GM18519 (cell line): Measurements from ENCODE around the gene RPL36AL.
"Not testable (repeated sequence)": the region's sequence is repeated elsewhere in the genome, so short reads cannot be mapped to it uniquely, and the experiment has no call there.

ENCODE experiments used
- ATAC-seq: cut with Tn5 transposase; IDR thresholded peaks from one replicate; pipeline ENCODE4 v1.9.1; 2021; ENCODE audit warnings: mild to moderate bottlenecking, moderate library complexity; ENCODE audit not compliant: unreplicated experiment, low FRiP score

RPL36AL gene

DNA sequence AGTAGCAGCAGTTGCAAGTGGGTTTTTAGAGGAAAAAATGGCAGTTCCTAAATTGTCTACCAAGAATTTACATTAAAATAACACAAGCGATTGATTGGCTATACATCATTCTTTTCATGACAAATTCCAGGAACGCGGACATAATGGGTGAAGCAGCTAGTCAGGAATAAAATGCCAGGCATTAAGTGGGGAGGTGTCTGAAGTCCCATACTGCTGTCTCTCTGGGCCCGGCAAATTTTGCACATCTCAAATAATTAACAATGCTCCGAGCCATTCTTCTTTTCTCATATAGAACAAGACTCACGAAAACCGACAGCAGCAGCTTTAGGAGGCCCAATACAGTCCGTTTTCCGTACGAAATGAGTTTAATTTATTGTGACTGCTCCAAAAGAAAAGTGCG lies 696 bp downstream of the RPL36AL start:
- ATAC-seq = no peak

DNA sequence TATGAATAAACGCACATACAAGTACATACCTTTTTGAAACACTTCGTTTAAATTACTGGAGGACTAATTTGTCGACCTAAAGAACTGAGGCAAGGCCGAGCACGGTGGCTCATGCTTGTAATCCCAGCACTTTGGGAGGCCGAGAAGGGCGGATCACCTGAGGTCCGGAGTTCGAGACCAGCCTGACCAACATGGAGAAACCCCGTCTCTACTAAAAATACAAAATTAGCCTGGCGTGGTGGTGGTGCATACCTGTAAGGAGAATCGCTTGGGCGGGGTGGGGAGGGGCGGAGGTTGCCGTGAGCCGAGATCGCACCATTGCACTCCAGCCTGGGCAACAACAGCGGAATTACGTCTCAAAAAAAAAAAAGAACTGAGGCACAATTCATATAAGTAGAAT lies 1.2 kb downstream of the RPL36AL start:
- ATAC-seq = not testable (repeated sequence)

DNA sequence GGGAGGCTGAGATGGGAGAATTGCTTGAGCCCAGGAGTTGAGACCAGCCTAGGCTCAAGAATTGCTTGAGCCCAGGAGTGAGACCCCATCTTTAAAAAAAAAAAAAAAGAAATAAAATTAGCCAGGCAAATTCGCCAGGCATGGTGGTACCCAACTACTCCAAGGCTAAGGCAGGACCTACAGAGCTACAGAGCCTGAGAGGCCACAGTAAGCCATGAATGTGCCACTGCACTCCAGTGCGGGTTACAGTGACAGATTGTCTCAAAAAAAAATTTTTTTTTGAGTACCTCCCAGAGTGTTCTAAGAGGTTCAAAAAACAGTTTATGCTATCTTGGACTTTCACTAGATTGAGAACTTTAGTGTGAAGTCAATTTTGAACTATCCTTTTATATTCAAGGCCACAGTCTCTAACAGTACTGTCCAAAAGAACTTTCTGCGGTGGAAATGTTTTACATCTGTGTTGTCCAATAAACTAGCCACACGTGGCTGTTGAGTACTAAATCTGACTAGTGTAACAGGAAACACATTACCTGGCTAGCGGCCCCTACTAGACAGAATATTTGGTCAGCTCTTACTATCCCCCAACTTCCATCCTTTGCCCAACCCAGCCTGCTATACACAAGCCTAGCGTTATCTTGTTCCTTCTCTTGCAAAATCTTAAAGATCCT lies 2.4 kb downstream of the RPL36AL start:
- ATAC-seq = no peak

DNA sequence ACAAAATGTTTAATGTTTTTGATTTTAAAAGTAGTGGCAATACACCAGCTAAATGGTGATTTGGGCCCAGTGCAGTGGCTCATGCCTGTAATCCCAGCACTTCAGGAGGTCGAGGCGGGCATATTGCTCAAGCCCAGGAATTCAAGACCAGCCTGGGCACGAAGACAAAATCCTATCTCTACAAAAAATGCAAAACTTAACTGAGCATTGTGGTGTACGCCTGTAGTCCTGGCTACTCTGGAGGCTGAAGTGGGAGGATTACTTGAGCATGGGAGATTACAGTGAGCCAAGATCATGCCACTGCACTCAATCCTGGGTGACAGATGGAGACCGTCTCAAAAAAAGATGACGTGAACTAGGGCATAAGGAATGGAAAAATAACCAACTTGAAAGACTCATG lies 4.7 kb downstream of the RPL36AL start:
- ATAC-seq = no peak

- ATAC-seq = no peak
Measured at GRCh38 chr14:49614196-49614595, 6.2 kb downstream of the RPL36AL start.

GRCh38 chr14:49612671-49613070 lies 7.8 kb downstream of the RPL36AL start:
- no peak for ATAC-seq

DNA sequence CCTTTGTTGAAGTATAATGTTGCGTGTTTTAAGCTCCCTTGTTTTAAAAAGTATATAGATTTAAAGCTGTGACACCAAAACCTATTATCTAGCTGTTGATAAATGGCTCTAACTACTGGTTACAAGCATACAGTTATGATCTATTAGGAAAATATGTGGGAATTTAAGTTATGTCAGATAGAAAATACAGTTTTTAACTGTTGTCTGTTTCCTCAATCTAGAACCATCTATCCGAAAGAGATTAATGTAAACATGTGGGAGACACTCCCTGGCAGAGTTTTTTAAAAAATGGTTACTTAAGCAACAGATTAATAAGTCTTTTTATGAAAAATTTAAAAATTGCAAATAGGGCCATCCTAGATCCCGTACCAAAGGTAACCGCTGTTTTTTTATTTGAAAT lies 8.2 kb downstream of the RPL36AL start:
- ATAC-seq = no peak

DNA sequence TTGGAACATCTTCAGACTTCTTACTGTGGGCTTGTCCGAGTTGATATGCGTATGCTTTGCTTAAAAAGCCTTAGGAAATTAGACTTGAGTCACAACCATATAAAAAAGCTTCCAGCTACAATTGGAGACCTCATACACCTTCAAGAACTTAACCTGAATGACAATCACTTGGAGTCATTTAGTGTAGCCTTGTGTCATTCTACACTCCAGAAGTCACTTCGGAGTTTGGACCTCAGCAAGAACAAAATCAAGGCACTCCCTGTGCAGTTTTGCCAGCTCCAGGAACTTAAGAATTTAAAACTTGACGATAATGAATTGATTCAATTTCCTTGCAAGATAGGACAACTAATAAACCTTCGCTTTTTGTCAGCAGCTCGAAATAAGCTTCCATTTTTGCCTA lies 12.8 kb downstream of the RPL36AL start:
- no peak for ATAC-seq

GRCh38 chr14:49598485-49599300 lies 21.7 kb downstream of the RPL36AL start, which contains the start of gene LRR1:
Gene LRR1 (plus strand): TSS chr14:49598940. CDS start chr14:49599021, 81 bp downstream.
- ATAC-seq = no peak

DNA sequence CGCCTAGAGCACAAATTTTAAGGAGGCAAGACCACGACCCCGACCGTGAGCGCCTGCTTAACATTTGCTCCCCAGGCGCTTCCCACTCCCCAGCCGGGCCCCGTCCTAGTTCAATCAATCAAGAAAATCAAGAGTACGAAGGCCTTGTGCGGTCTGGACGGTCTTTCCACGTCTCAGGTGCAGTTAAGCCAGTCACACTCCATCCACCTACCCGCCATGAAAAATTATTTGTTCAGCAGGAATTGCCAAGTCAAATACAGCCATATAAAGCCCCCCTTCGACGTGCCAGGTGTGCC lies 22.3 kb downstream of the RPL36AL start:
- ATAC-seq = no peak

- peak; percentile 30 for ATAC-seq
Measured at GRCh38 chr14:49594347-49595091, 25.9 kb downstream of the RPL36AL start.

- ATAC-seq = no peak
Measured at GRCh38 chr14:49593016-49593415, 27.4 kb downstream of the RPL36AL start.

- no peak for ATAC-seq
Measured at GRCh38 chr14:49589387-49589786, 31.0 kb downstream of the RPL36AL start.

GRCh38 chr14:49586673-49587460 lies 33.6 kb downstream of the RPL36AL start:
- ATAC-seq = peak; percentile 26

DNA sequence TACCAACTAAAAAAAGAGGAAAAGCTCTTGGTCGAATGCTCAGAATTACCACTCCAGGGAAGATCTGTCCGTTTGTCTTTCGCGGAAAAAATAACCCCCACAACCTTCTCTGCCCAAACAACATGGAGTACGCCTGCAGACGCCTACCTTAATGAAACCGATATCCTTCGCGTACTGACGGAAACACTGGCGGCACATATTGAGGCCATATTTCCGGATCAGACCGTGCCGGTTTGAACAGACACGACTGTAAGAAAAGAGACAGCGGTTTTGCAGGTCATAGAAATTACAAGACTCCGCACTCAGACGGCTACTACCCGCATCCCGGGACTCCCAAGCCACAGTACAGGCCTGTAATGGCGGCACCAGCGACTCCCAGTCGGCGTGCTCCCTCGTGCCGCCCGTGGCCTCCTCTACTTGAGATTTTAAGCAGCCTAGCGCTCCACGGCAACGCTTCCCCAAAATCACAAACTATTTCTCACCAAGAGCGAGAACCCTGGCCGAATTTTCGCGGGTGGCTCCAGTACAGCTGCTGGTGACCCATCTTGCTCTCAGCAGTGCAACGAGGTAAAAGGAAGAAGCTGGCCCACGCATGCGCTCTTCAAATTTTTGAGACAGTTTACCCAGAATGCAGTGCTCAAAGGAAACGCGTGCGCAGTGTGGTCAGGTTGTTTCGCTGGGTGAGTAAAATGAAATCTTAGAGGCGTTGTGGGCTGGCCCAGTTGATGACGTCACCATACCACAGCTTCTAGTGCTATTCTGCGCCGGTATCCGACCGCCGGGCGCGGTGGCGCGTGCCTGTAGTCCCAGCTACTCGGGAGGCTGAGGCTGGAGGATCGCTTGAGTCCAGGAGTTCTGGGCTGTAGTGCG lies 34.4 kb downstream of the RPL36AL start, which contains the start of gene RPS29:
TSS of gene RPS29 (minus strand) at position 578 of the 870 bp plus-strand sequence. CDS start at position 544, 34 bp downstream.
- ATAC-seq = peak; percentile 86

DNA sequence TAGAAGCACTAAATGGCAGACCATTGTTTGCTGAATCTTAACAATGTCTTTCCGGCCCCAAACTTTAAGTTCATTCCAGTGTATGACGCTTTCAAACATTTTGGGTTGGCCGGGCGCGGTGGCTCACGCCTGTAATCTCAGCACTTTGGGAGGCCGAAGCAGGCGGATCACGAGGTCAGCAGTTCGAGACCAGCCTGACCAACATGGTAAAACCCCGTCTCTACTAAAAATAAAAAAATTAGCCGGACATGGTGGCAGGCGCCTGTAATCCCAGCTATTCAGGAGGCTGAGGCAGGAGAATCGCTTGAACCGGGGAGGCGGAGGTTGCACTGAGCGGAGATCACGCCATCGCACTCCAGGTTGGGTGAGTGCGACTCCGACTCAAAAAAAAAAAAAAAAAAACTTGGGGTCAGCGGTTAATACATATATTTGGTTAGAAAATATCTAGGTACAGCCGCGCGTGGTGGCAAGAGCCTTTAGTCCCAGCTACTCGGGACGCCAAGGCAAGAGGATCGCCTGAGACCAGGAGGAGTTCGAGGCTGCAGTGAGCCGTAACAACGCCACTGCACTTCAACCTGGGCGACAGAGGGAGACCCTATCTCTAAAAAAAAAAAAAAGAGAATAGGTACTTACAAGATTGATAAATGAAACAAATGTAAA lies 35.3 kb downstream of the RPL36AL start:
- ATAC-seq = not testable (repeated sequence)

DNA sequence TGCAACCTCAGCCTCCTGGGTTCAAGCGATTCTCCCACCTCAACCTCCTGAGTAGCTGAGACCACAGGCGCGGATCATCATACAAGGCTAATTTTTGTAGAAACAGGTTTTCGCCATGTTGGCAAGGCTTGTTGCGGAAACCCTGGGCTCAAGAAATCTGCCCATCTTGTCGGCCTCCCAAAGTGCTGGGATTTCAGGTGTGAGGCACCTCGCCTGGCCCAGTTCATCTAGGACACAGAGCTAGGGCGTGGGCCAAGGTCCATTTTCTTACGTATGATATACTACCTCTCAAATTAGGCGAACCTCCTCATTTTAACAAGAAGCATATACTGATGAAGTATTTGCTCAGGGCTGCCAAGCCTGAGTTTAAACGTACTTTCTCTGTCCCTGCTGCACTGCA lies 36.4 kb downstream of the RPL36AL start:
- no peak for ATAC-seq

DNA sequence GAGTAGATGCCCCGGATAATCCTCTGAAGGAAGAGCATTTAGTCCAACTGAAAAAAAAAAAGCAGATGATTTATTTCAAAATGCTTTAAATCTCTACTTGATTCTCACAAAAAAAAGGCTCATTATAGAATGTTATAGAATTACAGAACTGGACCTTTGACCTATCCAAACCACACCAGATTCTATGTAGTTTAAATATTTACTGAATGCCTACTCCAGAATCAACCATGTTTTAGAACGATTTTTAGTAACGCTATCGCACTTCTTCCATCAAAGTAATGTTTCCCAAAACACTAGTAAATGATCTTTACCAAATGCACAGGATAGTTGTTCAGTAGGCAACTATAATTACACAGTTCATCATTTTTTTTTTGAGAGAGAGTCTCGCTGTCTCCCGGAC lies 36.8 kb downstream of the RPL36AL start:
- no peak for ATAC-seq
